HG03097 (cell line): ENCODE results near the gene WDR27.
A peak's percentile ranks its signal among the peaks of the same experiment; 100 is the strongest.
"Not testable (repeated sequence)": the region's sequence is repeated elsewhere in the genome, so short reads cannot be mapped to it uniquely, and the experiment has no call there.

Experiments used
- ATAC-seq: cut with Tn5 transposase; IDR thresholded peaks from one replicate; pipeline ENCODE4 v1.9.1; 2021; ENCODE audit not compliant: unreplicated experiment, low FRiP score

WDR27 gene

DNA sequence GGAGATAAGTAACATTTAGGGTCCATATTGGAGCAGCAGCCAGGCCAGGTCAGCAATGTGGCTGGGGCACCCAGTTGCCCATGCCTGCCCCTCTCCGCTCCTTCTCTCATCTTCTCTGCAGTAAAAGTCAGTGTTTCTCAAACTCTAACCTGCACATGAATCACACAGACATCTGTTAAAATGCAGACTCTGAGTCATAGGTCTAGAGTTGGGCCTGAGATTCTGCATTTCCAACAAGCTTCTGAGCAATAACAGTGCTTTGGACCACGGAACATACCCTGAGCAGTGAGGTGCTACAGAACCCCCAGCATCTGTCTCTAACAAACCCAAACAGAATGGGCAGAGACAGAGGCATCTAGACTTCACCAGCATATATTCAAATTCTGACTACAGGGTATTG is 12.3 kb upstream of the WDR27 start:
- ATAC-seq, result no peak

DNA sequence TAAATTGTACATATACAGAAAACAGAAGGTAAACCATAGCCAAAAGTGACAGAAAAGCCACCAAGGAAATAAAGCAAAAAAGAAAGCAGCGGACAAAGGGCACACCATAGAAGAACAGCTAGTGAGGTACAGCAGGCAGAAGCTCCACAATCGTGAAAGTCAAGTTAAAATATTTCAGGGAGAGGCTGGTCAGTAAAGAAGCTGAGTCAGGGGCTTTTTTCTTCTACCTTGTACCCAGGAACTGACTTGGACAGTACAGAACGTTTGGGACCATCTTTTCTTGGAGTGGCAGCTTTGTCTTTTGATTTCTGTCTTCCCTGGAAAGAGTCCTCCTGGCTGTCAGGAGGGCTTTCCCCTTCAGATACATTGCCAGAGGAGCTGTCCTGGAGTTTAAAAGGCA is 8.2 kb upstream of the WDR27 start:
- no peak for ATAC-seq

DNA sequence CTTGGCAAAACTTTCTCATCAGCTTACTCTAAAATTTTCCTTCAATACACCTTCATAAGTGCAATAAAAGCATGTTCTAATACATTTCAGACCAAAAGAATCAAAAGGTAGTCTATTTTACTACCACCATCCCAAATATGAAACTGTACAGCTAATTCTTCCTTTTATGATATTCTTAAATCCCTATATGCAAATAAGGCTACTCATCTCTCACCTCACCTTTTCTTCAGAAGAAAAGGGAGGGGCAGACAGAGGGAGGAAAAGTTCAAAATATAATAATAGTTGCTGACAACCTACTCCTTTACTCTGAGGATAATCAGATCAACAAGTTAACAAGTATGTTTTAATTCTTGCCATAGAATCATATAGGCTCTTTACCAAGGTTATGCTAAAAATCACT is 7.5 kb upstream of the WDR27 start:
- ATAC-seq, result no peak

DNA sequence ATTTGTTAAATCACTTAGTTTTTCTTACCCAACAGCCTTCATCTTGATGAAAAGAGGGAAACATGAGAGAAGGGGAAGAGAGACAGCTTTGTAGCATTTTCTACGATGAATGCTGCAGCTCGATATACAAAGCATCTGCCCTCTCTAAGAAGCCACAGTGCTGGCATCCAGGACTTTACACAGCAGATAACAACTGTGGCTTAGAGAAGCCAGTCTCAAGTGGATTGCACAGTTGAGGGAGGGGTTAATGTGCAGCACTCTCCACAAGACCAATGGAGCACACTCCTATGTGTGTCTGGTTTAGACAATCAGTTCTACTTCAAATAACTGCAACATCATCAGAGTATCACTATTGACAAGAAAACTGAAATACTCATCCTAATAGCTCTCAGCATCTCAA is 5.9 kb upstream of the WDR27 start:
- no peak for ATAC-seq

DNA sequence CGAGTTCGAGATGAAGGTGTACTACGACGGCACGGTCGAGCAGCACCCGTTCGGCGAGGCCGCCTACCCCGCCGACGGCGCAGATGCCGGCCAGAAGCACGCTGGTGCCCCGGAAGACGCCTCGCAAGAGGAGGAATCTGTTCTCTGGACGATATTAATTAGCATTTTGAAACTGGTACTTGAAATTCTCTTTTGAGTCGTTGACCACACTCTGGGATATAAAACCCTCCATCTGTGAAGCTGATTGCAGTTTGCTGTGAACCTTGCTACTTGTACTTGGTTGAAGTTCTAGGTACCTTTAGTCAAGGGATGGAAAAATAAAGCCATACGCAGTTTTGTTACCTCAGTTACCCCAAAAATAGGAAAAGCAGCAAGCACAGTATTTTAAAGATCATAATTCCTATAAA is 1.0 kb upstream of the WDR27 start:
- no peak for ATAC-seq

DNA sequence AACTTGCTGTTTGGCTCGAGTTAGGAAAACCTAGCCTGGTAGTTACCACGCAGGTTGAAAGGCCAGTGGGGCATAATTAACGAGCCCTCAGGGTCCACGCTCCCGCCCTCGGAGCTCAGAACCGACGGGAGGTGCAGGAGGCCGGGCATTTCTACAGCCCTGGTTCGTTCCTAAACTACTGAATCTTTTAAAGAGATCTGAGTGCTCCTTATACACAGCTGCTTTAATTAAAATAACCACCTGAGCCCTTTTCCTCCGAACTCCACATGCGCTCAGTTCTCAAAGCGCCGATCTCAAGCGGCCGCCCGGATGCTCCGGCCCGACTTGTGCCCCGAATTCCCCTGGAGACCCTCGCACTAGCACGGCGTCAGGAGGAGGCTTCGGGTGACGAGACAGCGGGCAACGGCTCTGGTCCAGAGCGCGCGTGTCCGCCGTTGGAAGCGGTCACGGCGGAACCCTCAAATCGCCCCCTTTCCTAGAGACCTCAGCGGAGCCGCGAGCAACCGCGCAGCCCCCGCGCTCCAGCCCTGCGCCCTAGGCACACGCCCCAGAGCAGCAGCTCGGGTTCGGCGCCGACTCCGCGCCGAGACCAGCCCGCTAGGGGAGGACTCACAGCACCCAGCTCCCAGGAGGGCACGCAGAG is 397 bp downstream of the WDR27 start:
- peak; percentile 16 for ATAC-seq

DNA sequence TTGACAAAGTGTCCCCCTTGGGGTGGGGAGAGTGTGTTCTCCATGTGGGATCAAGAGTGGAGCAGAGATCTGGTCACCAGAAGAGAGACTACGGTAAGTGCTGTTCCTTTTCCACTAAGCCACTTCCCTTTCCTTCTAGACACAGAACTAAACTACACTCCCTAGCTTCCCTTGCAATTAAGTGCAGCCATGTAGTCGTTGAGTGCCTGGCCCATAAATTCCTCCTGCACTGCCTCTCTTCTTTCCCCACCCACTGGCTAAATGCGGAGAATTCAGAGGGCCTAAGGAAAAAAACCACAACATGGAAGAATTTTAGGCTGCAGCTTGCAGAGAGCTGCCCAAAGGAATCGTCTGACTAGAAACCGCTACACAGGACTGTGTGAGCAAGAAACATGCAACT is 1.5 kb downstream of the WDR27 start:
- no peak for ATAC-seq

DNA sequence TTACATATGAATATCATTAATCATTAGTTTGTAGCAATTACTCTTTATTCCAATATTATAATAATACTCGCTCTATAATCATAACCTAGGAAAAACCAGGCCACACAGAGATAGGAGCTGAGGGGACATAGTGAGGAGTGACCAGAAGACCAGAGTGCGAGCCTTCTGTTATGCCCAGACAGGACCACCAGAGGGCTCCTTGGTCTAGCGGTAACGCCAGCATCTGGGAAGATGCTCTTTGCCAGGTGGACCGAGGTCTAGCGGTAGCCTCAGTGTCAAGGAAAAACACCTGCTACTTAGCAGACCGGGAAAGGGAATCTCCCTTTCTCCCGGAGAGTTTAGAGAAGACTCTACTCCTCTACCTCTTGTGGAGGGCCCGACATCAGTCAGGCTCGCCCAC is 4.7 kb downstream of the WDR27 start:
- not testable (repeated sequence) for ATAC-seq

DNA sequence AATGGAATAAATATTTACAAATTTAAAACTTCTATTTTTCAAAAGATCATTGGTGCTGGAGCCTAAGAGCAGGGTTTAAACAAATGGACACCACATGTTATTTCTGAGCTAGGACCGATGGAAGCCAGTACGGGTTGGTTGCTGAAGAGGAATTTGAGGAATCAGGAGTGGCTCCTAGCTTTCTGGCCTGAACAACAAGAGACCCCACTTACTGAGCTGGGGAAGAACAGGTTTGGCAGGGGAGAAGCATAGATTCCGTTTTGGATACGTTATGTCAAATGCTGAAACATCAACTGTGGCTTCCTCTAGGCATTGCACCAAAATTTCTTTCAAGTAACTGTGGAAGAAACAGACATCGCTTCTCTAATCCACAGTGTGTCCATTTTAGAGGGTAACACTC is 6.7 kb downstream of the WDR27 start:
- no peak for ATAC-seq

DNA sequence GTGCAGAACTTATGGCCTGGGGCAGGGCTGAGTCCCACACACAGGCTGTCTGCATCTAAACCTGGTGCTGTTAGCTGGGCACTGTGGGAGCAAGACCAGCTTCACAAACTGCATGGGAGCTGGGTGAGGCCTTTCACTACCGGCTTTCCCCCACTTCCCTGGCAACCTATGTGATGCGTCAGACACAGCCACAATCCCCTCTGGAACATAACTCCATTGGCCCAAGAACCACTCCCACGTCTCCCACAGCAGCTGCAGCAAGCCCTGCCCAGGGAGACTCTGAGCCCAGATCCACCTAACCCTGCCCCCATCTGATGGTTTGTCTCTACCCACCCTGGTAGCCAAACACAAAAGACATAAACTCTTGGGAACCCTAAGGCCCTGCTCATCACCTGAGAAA is 9.3 kb downstream of the WDR27 start:
- no peak for ATAC-seq

DNA sequence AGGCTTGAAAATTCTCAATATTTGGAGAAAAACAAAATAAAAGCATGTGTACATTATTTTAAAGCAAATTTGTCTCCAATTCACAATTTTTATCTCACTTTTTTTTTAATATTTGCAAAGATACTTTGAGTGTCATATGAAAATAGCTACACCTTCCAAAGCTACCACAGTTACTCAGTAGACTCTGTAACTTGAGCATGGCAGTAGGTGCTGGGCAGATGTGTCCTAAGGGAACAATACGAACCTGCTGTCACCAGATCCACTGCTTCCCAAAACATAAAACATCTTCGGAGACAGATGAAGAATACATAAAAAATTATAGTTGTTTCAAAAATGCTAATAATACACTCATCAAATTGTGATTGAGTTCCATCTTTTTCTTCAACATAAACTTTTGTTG is 10.6 kb downstream of the WDR27 start:
- no peak for ATAC-seq

DNA sequence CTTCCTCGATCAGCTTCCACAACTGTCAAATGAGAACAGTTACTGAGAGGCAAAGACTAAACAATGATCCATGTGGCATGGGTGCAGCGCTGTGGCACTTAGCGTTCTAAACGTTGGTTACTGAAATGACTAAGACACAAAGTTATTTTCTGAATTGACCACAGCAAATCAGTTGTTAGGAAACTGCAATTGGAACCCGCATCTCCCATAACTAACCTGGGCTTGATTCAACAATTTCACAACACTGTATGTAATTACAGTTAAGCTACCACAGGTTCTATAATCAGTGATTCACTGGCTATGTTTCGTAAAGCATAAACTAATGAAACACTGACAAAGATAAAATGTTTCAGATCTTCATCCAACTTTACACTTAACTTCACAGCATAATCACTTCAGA is 12.5 kb downstream of the WDR27 start:
- ATAC-seq, result no peak

DNA sequence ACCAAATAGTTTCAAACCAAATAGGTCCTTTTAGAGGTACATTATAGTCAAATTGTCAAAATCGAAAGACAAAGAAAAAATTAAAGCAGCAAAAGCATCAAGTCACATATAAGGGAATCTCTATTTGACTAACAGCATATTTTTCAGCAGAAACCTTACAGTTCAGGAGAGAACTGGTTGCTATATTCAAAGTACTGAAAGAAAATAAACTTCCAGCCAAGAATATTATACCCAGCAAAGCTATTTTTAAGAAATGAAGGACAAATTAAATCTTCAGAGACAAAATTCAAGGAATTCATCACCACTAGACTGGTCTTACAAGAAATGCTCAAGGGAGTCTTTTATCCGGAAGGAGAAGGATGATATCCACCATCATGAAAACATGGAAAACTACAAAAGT is 16.0 kb downstream of the WDR27 start:
- no peak for ATAC-seq

DNA sequence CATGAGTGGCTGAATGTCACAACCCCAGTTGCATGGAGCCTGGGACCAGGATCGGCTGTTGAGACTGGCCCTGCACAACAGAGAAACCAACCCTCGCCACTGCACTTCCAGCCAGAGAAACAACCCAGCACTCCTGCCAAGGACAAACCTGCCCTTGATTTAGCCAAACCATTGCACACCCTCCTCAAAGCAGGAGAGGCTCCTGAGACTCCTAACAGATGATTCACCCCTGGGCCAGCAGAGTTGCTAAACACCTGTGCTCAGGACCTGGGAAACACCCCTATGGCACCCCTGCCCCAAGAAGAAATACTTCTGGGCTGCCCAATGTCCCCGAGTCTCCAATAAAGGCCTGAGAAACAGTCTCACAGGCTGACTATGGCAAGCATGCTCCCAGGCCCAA is 17.8 kb downstream of the WDR27 start:
- ATAC-seq, result no peak

DNA sequence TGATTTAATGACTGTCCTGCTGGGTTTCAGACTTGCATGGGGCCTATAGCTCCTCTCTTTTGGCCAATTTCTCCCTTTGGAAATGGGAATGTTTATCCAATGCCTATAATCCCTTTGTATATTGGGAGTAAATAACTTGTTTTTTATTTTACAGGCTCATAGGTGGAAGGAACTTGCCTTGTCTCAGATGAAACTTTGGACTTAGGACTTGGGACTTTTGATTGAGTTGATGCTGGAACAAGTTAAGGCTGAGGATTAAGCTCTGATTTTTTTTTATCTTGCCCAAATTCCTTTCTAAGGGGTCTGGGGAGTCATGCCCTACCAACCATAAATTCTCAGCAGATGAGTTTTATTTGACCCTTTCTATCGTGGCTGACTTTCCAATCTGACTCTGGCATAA is 23.5 kb downstream of the WDR27 start:
- no peak for ATAC-seq

DNA sequence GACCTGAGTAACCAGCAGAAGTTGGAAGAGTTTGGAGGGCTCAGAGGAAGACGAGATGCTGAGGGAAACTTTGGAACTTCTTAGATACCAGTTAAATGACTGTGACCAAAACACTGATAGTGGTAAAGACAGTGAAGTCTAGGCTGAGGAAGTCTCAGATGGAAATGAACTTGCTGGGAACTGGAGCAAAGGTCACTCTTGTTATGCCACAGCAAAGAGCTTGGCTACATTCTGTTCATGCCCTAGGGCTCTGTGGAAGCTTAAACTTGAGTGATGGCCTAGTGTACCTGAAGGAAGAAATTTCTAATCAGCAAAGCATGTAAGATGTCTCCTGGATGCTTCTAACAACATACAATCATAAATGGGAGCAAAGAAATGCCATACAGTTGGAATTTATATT is 24.7 kb downstream of the WDR27 start:
- ATAC-seq, result no peak

DNA sequence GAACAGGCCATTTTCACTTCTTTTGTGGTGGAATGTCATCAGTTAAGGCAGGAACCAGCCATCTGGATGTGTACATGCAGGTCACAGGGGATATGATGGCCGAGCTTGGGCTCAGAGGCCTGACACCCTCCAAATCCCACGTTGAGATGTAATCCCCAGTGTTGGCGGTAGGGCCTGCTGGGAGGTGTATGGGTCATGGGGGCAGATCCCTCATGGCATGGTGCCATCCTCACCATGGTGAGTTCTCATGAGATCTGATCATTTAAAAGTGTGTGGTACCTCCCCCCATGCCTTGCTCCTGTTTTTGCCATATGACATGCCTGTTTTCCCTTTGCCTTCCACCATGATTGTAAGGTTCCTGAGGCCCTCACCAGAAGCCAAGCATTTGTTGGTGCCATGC is 26.8 kb downstream of the WDR27 start:
- ATAC-seq, result no peak

DNA sequence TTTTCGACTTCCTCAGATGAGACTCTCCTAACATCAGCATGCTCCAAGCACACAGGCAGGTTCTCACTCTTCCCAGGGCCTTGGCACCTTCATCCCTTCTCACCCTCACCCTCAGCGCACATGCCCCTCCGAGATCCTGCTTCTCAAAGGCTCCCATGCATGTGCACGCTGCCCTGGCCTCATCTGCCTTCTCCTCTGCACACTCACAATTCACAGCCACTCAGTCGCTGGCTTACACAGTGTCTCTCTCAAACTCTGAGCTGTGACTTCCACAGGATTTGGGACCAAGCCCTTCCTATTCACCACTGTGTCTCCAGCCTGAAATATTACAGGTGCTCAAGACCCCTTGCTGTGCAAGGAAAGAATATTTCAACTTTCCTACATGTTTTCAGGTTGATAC is 30.3 kb downstream of the WDR27 start:
- ATAC-seq, result no peak

DNA sequence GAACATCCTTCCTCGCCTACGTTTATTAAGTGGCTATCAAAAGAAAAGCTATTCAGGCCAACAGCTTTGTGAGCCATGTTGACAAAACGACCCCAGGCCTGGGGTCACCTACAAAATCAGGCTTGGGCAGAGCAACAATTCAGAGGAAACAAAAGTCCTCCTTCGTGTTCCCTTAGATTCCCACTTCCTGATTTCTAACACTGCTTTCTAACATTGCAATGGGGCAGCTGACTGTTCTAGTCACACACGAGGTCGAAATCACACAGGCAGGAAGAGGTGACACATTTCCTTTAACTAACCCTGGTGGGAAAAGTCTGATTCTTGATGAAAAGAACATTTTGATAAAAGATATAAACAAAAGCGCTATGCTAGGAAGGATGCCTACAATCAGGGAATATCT is 31.9 kb downstream of the WDR27 start:
- ATAC-seq, result no peak

DNA sequence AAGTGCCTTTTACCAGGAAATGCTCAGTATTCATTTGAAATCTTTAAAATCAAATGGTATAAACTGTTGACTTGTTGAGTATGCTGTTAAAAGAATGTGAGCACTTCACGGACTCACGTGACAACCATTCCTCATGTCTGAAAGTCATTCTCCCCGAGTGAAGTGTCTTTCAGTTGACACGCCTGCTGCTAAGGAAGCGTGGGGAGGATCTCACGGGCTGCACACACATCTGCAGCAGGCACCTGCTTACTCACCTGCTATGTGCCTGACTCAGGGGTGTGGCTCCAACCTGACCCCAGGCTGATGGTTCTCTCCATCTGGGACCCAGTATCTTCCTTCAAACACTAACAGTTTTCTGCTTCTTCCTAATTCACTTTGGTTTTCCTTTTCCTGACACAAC is 32.7 kb downstream of the WDR27 start:
- no peak for ATAC-seq

DNA sequence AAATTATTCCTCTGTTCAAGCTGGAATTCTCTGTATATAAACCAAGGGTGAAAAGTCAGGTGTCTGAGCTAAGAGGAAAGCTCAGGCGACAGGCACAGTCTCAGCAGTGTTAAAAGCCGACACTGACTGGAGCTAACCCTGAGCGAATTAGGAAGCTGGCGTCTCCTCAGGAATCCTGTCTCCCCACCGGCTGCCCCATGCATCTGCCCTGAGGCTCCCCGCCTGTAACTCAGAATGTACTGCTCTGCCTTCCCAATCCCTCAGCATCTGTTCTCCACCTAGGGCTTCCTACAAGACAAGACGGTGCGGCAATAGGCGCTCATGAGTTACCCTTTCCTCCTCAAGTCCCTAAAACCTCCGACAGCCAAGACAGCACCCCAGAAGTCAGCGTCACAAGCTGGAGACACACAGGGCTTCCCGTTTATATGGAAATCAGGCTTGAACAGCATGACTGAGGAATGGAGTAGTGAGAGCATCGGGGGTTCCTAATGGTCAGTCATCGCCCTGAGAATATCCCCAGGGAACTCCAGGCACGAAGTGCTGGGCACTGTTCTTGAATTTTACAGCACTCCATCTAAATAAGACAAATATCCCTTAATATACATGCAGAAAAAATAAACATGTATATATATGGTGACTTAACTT is 33.5 kb downstream of the WDR27 start:
- ATAC-seq, result no peak

DNA sequence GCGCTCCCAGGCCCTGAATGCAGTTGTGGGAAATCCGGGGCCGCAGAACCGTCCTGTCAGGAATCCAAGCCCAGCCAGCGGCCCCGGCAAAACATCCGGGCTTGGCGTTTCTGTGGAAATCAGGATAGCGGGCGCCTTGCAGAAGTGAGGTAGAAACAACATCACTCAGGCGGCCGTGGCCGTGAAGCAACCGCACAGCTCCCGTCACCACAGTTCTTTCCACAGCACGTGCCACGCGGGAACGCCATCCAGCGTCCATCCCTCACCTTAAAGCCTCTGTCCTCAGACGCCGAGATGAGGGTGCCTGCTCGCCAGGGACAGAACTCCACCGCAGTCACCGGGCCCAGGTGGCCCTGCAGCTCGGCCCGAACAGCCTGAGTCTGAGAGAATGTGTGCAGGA is 34.1 kb downstream of the WDR27 start:
- ATAC-seq, result no peak

DNA sequence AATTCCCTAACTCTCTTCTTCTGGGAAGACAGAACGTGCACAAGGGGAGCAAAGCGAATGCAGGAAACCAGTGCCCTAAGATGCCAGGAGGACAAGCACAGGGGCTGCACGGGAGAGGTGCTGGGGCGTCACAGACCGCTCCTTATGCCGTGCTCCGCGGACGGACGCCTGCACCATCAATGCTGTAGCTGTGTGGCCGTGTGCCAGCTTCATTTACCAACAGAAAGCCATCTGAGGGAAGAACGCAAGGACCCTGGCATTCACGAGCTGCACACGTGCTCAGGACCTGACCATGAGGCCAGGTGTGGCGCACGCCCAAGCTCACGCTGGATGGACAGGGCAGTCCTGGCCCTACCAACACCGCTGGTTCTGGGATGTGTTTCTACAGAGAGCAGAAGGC is 35.4 kb downstream of the WDR27 start:
- ATAC-seq, result no peak
